PFSK-1 (cell line): ENCODE results near the gene HOXB7.

ENCODE experiments used
- FOXP2 ChIP-seq: optimal IDR thresholded peaks from 2 replicates; pipeline ENCODE3; 2011; ENCODE audit warnings: borderline replicate concordance, control low read depth, inconsistent platforms; ENCODE audit not compliant: insufficient read depth; ENCODE audit errors: extremely low read length, extremely low read depth
- POLR2AphosphoS5 ChIP-seq: IDR thresholded peaks from 2 replicates; pipeline ENCODE4 v1.6.1; 2012; ENCODE audit warnings: low read depth, mild to moderate bottlenecking, control low read depth, low read length, moderate library complexity
- SIN3A ChIP-seq: IDR thresholded peaks from 2 replicates; pipeline ENCODE4 v1.6.1; 2012; ENCODE audit warnings: mild to moderate bottlenecking, low read length, moderate library complexity, borderline replicate concordance; ENCODE audit not compliant: insufficient read depth
- TAF1 ChIP-seq: IDR thresholded peaks from 2 replicates; pipeline ENCODE4 v1.6.1; 2012; ENCODE audit warnings: low read length, control low read depth, borderline replicate concordance; ENCODE audit not compliant: insufficient read depth
- TF ChIP-seq, protein P1 (sequence below), 2 experiments: IDR thresholded peaks; 2 replicates each; pipeline versions ENCODE4 v1.6.1 to v1.8.0; 2011 to 2012; ENCODE audit warnings: low read depth in 2 of 2, low read length in 2 of 2, control low read depth in 1 of 2, inconsistent platforms in 1 of 2, mild to moderate bottlenecking in 1 of 2, moderate library complexity in 1 of 2; ENCODE audit not compliant: insufficient read depth in 1 of 2

DNA sequence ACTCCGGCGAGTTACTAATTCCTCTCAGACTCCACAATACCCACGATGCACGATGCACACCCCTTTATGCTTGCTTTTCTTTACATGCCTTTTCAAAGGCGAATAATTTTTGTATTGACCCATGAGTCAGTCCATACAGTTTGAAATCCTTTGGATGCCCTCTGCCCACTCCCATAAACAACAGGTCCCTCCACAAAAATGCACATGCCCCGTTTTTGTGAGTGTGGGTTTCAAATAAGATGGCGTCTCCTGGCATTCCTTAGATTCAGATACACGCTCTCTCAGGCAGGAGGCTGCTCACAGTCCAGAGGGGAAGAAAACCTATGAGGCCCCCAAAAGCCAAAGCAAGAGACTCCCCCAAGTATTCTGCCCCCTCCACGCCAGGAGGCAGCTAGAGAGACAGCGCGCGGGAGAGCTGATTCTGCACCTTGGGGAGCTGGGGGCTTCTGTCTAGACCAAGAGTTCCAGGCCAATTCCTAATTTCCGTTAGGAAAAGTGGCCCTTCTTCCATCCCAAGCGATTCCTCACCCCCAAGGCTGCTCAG lies 34.9 kb upstream of the HOXB7 start:
- TF ChIP-seq POLR2AphosphoS5: no peak
- TF ChIP-seq SIN3A: no peak
- TF ChIP-seq TAF1: no peak
- TF ChIP-seq, protein P1, sequence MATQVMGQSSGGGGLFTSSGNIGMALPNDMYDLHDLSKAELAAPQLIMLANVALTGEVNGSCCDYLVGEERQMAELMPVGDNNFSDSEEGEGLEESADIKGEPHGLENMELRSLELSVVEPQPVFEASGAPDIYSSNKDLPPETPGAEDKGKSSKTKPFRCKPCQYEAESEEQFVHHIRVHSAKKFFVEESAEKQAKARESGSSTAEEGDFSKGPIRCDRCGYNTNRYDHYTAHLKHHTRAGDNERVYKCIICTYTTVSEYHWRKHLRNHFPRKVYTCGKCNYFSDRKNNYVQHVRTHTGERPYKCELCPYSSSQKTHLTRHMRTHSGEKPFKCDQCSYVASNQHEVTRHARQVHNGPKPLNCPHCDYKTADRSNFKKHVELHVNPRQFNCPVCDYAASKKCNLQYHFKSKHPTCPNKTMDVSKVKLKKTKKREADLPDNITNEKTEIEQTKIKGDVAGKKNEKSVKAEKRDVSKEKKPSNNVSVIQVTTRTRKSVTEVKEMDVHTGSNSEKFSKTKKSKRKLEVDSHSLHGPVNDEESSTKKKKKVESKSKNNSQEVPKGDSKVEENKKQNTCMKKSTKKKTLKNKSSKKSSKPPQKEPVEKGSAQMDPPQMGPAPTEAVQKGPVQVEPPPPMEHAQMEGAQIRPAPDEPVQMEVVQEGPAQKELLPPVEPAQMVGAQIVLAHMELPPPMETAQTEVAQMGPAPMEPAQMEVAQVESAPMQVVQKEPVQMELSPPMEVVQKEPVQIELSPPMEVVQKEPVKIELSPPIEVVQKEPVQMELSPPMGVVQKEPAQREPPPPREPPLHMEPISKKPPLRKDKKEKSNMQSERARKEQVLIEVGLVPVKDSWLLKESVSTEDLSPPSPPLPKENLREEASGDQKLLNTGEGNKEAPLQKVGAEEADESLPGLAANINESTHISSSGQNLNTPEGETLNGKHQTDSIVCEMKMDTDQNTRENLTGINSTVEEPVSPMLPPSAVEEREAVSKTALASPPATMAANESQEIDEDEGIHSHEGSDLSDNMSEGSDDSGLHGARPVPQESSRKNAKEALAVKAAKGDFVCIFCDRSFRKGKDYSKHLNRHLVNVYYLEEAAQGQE (IDR thresholded peaks at IDR 0.05; ENCODE audit: insufficient read depth in 1 of 2, low read depth in 2 of 2, low read length in 2 of 2): no peak
- no peak for TF ChIP-seq FOXP2
